Measurements from ENCODE around the gene SLC8A1.

DNA sequence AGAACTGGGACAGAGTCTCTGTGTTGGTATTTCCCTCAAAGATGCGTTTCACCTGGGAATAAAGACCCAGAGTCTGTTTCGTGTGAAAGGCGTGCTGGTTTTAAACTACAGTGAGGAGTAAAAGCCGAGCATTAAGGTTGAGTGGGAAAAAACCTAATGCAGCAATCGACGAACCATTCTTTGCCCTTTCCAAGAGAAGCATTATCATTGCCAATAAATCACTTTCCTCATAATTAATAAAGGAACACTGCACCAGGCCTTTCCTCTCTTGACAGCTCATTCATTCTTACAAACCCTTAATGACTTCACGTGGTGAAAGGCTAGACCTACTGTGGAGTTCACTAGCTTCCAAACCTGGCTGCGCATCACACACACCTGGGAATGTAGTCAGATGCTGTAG is 896 bp upstream of the SLC8A1 start:
- TF ChIP-seq CEBPB (IDR thresholded peaks at IDR 0.05; ENCODE audit: borderline replicate concordance in 1 of 2, low read depth in 2 of 2, low read length in 2 of 2) (no peak), NFYA (IDR thresholded peaks at IDR 0.05; ENCODE audit: borderline replicate concordance, low read depth, low read length) (no peak), BMI1 (IDR thresholded peaks at IDR 0.05; ENCODE audit: borderline replicate concordance) (no peak)

Data from GM12878 (cell line).